Fibroblast of mammary gland (primary cell): Measurements from ENCODE around the gene CGB8.
A peak's percentile ranks its signal among the peaks of the same experiment; 100 is the strongest.
"Not testable (repeated sequence)": the region's sequence is repeated elsewhere in the genome, so short reads cannot be mapped to it uniquely, and the experiment has no call there.

Experiments
- DNase-seq: peaks from one replicate; pipeline ENCODE4 v3.0.0-alpha.2; 2010; ENCODE audit warnings: low read depth
- H3K4me3 ChIP-seq: 2 replicates; pipeline ENCODE4 v1.5.1; 2011; ENCODE audit warnings: low read depth, mild to moderate bottlenecking, low read length, moderate library complexity; ENCODE audit not compliant: control insufficient read depth
- TF ChIP-seq, protein P1 (sequence below): conservative IDR thresholded peaks from 2 replicates; pipeline ENCODE4 v1.5.1; 2011; ENCODE audit warnings: low read depth, low read length, inconsistent platforms; ENCODE audit not compliant: control insufficient read depth, insufficient read depth

CGB8 gene

DNA sequence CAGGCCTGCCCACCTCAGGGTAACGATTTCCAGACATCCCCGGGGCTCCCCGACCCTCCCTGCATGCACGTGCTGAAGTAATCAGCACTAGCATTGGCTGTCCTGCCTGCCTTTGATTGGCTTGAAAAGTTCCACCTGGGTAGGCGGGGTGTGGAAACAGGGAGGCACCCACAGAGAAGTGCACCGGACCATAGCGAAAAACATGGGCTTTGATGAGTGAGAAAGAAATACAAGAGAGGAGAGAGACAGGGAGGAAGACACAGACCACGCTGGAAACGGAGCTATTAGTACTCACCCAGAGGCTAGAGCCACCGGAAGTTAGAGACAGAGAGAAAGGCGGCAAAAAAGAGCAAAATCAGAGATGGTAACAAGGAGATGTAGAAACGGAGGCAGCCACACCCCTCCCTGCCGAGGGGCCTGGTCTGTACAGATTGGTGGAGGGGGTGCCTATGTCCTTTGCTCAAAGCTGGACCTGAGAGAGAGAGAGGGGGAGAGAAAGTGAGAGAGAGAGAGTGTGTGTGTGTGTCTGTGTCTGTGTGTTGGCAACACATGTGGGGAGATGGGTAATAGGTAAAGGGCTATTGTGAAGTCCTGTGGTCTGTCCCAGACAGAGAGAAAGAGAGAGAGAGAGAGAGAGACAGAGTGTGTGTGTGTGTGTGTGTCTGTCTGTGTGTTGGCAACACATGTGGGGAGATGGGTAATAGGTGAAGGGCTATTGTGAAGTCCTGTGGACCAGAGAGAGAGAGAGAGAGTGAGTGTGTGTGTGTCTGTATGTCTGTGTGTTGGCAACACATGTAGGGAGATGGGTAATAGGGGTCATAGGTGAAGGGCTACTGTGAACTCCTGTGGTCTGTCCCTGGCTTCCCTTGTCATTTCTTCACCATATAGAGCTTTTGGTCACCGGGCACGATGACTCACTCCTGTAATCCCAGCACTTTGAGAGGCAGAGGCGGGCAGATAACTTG is 27.7 kb downstream of the CGB8 start:
- DNase-seq, result peak; percentile 70
- no peak overlapping the region for H3K4me3 ChIP-seq
- TF ChIP-seq, protein P1, sequence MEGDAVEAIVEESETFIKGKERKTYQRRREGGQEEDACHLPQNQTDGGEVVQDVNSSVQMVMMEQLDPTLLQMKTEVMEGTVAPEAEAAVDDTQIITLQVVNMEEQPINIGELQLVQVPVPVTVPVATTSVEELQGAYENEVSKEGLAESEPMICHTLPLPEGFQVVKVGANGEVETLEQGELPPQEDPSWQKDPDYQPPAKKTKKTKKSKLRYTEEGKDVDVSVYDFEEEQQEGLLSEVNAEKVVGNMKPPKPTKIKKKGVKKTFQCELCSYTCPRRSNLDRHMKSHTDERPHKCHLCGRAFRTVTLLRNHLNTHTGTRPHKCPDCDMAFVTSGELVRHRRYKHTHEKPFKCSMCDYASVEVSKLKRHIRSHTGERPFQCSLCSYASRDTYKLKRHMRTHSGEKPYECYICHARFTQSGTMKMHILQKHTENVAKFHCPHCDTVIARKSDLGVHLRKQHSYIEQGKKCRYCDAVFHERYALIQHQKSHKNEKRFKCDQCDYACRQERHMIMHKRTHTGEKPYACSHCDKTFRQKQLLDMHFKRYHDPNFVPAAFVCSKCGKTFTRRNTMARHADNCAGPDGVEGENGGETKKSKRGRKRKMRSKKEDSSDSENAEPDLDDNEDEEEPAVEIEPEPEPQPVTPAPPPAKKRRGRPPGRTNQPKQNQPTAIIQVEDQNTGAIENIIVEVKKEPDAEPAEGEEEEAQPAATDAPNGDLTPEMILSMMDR, result no peak

DNA sequence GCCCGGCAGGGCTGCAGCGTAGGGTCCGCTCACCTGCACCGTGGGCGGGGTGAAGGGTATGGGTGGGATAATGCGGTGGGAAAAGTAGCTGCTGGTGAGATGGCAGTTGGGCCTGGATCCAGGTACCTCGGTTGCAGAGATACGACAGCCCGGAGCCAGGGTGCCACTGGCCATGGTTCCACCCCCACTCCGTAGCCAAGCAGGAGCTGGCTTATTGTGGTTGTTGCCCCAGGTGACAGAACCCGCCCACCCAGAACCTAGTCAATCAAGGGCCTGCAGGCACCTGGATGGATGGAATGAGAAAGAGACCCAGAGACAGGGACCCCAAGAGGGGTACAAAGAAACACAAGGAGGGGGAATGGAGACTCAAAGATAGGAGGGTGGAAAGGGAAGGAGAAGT is 28.6 kb downstream of the CGB8 start:
- no peak for DNase-seq
- H3K4me3 ChIP-seq, result no peak overlapping the region
- TF ChIP-seq, protein P1, result no peak

DNA sequence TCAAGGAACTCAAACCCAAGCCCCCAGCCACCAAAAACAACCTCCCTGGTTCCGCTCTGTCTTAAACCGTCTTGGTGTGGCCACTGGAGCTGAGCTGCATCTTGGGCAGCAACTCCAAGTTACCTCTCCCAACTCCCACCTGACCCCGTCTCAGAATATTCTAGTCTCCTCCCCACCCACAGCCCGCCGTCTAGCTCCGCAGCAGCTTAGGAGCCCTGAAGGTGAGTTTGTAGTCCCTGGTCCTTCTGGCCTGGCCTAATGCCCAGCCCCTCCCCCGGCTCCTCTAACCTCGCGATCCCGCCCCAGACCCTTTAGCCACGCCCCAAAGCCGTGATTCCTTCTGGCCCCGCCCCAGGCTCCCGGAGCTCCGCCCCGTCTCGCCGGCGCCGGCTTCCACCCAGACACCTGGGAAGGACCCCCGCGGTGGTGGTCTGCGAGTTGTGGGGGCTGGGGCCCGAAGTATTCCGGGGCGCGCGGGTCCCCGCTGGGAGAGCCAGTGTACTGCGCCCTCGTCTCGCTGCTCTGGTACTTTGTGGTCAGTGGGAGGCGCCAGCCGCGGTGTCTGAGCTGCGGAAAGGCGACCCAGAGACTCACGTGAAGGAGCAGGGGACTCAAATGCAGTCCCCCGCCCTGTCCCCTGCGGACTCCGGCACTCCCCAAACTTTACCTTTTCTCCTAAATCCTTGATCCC is 29.5 kb downstream of the CGB8 start:
- TF ChIP-seq, protein P1, result no peak
- peak overlapping the region; percentile 27 for H3K4me3 ChIP-seq

GRCh38 chr19:49018388-49019241 is 30.3 kb downstream of the CGB8 start:
- H3K4me3 ChIP-seq, result peak overlapping the region; percentile 31
- not testable (repeated sequence) for DNase-seq

More for the DNA sequence above, 29.5 kb downstream of the CGB8 start:
- peak; percentile 31 for DNase-seq

DNA sequence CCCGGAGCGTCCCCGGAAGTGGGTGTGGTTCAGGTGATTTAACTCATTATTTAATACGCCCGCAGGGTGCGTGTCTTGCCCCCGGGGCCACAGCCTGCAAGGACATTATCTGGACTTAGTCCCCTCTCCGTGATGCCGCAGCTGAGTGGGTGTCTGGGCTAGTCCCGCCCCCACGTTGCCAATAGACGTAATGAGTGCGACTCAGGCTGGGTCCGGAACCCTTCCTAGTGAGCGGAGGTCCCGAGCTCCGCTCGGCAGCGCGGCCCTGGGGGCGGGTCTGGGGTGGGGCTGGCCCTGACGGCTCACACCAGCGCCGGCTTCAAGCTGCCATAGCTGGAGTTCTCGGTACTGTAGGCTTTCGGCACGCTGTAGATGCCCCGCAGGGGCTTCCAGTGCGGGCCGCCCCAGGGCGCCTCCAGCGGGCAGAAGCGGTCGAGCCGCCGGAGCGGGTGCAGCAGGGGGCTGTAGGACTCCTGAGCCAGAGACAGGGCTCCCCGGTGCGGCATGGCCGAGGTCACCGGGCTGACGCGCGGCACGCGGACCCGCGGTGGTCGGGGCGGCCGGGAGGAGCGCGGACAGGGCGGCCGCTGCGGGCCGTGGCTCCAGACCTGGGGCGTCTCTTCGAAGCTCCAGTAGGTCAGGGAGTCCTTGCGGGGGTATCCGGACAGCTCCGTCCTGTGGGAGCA is 31.1 kb downstream of the CGB8 start:
- TF ChIP-seq, protein P1, result peak; percentile 44
- DNase-seq, result peak; percentile 48
- H3K4me3 ChIP-seq, result peak overlapping the region; percentile 27

- H3K4me3 ChIP-seq, result peak within 1 kb of the TSS; percentile 27
- no peak for DNase-seq
- TF ChIP-seq, protein P1, result no peak
Measured at GRCh38 chr19:49017041-49017665, 31.8 kb downstream of the CGB8 start, which contains the start of gene LHB. Gene LHB, minus strand, starts transcription at chr19:49017091. Its CDS starts 10 bp downstream, at chr19:49017081.
